ENCODE data around the gene CKAP4. TPM values are rescaled to one million over a fixed set of nuclear protein-coding genes. Genes with fewer than 3 reads are reported as not detected.
A peak's percentile ranks its signal among the peaks of the same experiment; 100 is the strongest.

Gene CKAP4
- total and polyA plus RNA-seq, 4 donors: 15.3 to 82.6 (median 65.2) TPM

GRCh38 chr12:106292339-106292738, 44.5 kb upstream of the CKAP4 start:
- H3K9ac ChIP-seq (ENCODE audit: insufficient read depth in 1 of 2, low read length in 2 of 2): no peak overlapping the region
- H3K36me3 ChIP-seq (ENCODE audit: control insufficient read depth in 4 of 4, insufficient read depth in 4 of 4, low read length in 4 of 4): no peaks in the 10 kb centered on the region
- DNase-seq (no peak), ATAC-seq (ENCODE audit: insufficient read depth, low FRiP score) (no peak)
- peaks cover 0 to 7% (median 3%) of the 10 kb centered on the region in 5 donors for H3K4me1 ChIP-seq (ENCODE audit: control insufficient read depth in 5 of 5, insufficient read depth in 5 of 5, low read length in 5 of 5)
- H3K27ac ChIP-seq (ENCODE audit: low read depth in 1 of 2, low read length in 1 of 2): no peak overlapping the region
- H3K27me3 ChIP-seq (ENCODE audit: control insufficient read depth in 3 of 3, insufficient read depth in 3 of 3, low read length in 2 of 3): no peaks in the 10 kb centered on the region
- H3K9me3 ChIP-seq (ENCODE audit: control insufficient read depth in 4 of 4, insufficient read depth in 3 of 4, low read length in 3 of 4): no peaks in the 10 kb centered on the region
- H3K4me3 ChIP-seq: no peak overlapping the region
- TF ChIP-seq CTCF (IDR thresholded peaks at IDR 0.05; ENCODE audit: control extremely low read depth, extremely low read depth): no peak
- 90 to 94% methylated on average over 5 of the region's 5 CpGs for WGBS, 2 donors

GRCh38 chr12:106291342-106291741, 43.5 kb upstream of the CKAP4 start:
- 61 to 62% methylated on average over 5 of the region's 5 CpGs for WGBS, 2 donors
- Histone ChIP-seq H3K9ac (ENCODE audit: insufficient read depth in 1 of 2, low read length in 2 of 2) (peak overlapping the region in 1 of 2 donors; percentile 26), H3K9me3 (ENCODE audit: control insufficient read depth in 4 of 4, insufficient read depth in 3 of 4, low read length in 3 of 4) (no peaks in the 10 kb centered on the region), H3K27ac (ENCODE audit: low read depth in 1 of 2, low read length in 1 of 2) (no peak overlapping the region), H3K4me3 (no peak overlapping the region), H3K36me3 (ENCODE audit: control insufficient read depth in 4 of 4, insufficient read depth in 4 of 4, low read length in 4 of 4) (no peaks in the 10 kb centered on the region), H3K4me1 (ENCODE audit: control insufficient read depth in 5 of 5, insufficient read depth in 5 of 5, low read length in 5 of 5) (peaks cover 0 to 7% (median 3%) of the 10 kb centered on the region in 5 donors), H3K27me3 (ENCODE audit: control insufficient read depth in 3 of 3, insufficient read depth in 3 of 3, low read length in 2 of 3) (no peaks in the 10 kb centered on the region)
- peak; percentile 64 for ATAC-seq (ENCODE audit: insufficient read depth, low FRiP score)
- DNase-seq: no peak
- no peak for TF ChIP-seq CTCF (IDR thresholded peaks at IDR 0.05; ENCODE audit: control extremely low read depth, extremely low read depth)

- Histone ChIP-seq H3K4me3 (no peak overlapping the region), H3K36me3 (ENCODE audit: control insufficient read depth in 4 of 4, insufficient read depth in 4 of 4, low read length in 4 of 4) (no peaks in the 10 kb centered on the region), H3K9ac (ENCODE audit: insufficient read depth in 1 of 2, low read length in 2 of 2) (no peak overlapping the region), H3K9me3 (ENCODE audit: control insufficient read depth in 4 of 4, insufficient read depth in 3 of 4, low read length in 3 of 4) (no peaks in the 10 kb centered on the region), H3K4me1 (ENCODE audit: control insufficient read depth in 5 of 5, insufficient read depth in 5 of 5, low read length in 5 of 5) (peaks cover 0 to 7% (median 2%) of the 10 kb centered on the region in 5 donors), H3K27me3 (ENCODE audit: control insufficient read depth in 3 of 3, insufficient read depth in 3 of 3, low read length in 2 of 3) (peaks cover 0 to 3% (median 0%) of the 10 kb centered on the region in 3 donors), H3K27ac (ENCODE audit: low read depth in 1 of 2, low read length in 1 of 2) (no peak overlapping the region)
- no peak for TF ChIP-seq CTCF (IDR thresholded peaks at IDR 0.05; ENCODE audit: control extremely low read depth, extremely low read depth)
- DNase-seq (no peak), ATAC-seq (ENCODE audit: insufficient read depth, low FRiP score) (no peak)
- 69 to 74% methylated on average over 2 of the region's 2 CpGs for WGBS, 2 donors
Observed at GRCh38 chr12:106290666-106291065, 42.8 kb upstream of the CKAP4 start.

GRCh38 chr12:106289196-106289681, 41.4 kb upstream of the CKAP4 start:
- DNase-seq (no peak), ATAC-seq (ENCODE audit: insufficient read depth, low FRiP score) (no peak)
- peaks cover 0 to 3% (median 0%) of the 10 kb centered on the region in 3 donors for H3K27me3 ChIP-seq (ENCODE audit: control insufficient read depth in 3 of 3, insufficient read depth in 3 of 3, low read length in 2 of 3)
- no peak for TF ChIP-seq CTCF (IDR thresholded peaks at IDR 0.05; ENCODE audit: control extremely low read depth, extremely low read depth)
- no peaks in the 10 kb centered on the region for H3K9me3 ChIP-seq (ENCODE audit: control insufficient read depth in 4 of 4, insufficient read depth in 3 of 4, low read length in 3 of 4)
- H3K4me1 ChIP-seq (ENCODE audit: control insufficient read depth in 5 of 5, insufficient read depth in 5 of 5, low read length in 5 of 5): peaks cover 0 to 7% (median 4%) of the 10 kb centered on the region in 5 donors
- H3K36me3 ChIP-seq (ENCODE audit: control insufficient read depth in 4 of 4, insufficient read depth in 4 of 4, low read length in 4 of 4): no peaks in the 10 kb centered on the region
- H3K27ac ChIP-seq (ENCODE audit: low read depth in 1 of 2, low read length in 1 of 2): peak overlapping the region in 1 of 2 donors; percentile 6
- WGBS, 2 donors: 0 to 90% methylated on average over 1 of the region's 1 CpG
- H3K4me3 ChIP-seq: no peak overlapping the region
- no peak overlapping the region for H3K9ac ChIP-seq (ENCODE audit: insufficient read depth in 1 of 2, low read length in 2 of 2)

Data from lung (tissue), 12 donors.